Muscle of back (tissue), 11 donors: ENCODE results near the gene FBXL16. TPM values are rescaled to one million over a fixed set of nuclear protein-coding genes. Genes with fewer than 3 reads are reported as not detected.

Experiments used
- DNase-seq, 3 donors: peaks; one replicate each; pipeline versions ENCODE4 v3.0.0 to v3.0.0-alpha.2; 2013
- polyA plus RNA-seq, 10 donors: library from polyadenylated mRNA; unstranded; fragments of 120-200 nt; gene quantifications; one replicate each; pipeline ENCODE4 v1.2.1, GENCODE V29; 2013; ENCODE audit not compliant: insufficient read length in 10 of 10

The FBXL16 gene
- polyA plus RNA-seq, 10 donors, result 0.22 to 1.1 (median 0.44) TPM

- DNase-seq, result no peak
Measured at GRCh38 chr16:645852-646678, 59.5 kb downstream of the FBXL16 start.

DNA sequence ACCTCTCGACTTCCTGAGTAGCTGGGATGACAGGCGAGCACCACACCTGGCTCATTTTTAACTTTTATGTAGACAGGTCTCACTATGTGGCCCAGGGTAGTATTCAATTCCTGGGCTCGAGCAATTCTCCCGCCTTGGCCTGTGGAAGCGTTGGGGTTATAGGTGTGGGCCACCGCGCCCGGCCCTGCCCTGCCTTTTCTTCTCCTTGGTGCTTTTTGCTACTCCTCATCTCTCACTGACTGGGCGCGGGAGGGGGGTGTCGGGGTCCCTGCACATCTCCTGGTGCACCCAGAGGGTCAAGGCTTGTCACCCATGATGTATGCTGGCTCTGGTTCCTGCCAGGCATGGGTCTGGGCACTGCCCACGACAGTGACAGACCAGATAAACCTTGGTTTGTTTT is 61.0 kb downstream of the FBXL16 start:
- no peak for DNase-seq

DNA sequence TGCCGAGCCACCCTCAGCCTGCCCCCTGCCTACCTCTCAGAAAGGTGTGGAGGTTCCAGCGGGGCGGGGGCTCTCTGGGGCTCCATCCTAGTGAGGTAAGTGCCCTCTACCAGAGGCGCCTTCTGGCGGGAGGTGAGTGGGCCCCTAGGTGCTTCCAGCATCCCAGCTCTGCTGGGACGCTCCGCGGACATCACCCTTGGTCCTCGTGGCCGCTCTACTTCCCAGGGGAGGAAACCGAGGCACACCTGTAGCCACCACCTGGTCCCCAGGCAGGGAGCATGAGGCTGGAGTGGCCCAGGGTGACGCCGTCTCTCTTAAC is 62.6 kb downstream of the FBXL16 start:
- DNase-seq, result no peak

Other genes starting within 250 kb of the FBXL16 start
- 10 to 100 TPM; 14.3 to 30.0 (median 24.0) TPM for gene CAPN15, start 178.1 kb downstream of the FBXL16 start, polyA plus RNA-seq
- gene PRR35, start 145.4 kb downstream of the FBXL16 start, polyA plus RNA-seq, result under 1 TPM in 5 of 10 donors, not detected in 5; 0.09 to 0.25 (median 0.12) TPM
- gene NHLRC4, start 138.8 kb downstream of the FBXL16 start, polyA plus RNA-seq, result 1 to 10 TPM in 5 of 10 donors, under 1 TPM in 5; 0.77 to 1.5 (median 0.98) TPM
- gene PIGQ, start 135.8 kb downstream of the FBXL16 start, polyA plus RNA-seq, result 10 to 100 TPM; 12.5 to 25.3 (median 16.8) TPM
- 10 to 100 TPM in 8 of 10 donors, 1 to 10 TPM in 2; 8.9 to 15.7 (median 10.8) TPM for gene RAB40C, start 115.7 kb downstream of the FBXL16 start, polyA plus RNA-seq
- gene WFIKKN1, start 74.8 kb downstream of the FBXL16 start, polyA plus RNA-seq, result under 1 TPM; 0.18 to 0.79 (median 0.40) TPM
- 10 to 100 TPM; 28.0 to 61.3 (median 40.0) TPM for gene METTL26, start 69.5 kb downstream of the FBXL16 start, polyA plus RNA-seq
- 10 to 100 TPM in 4 of 10 donors, 1 to 10 TPM in 6; 8.0 to 12.5 (median 9.8) TPM for gene MCRIP2, start 64.0 kb downstream of the FBXL16 start, polyA plus RNA-seq
- 10 to 100 TPM; 10.7 to 26.2 (median 17.5) TPM for gene WDR90, start 56.4 kb downstream of the FBXL16 start, polyA plus RNA-seq
- 10 to 100 TPM; 34.3 to 74.1 (median 54.4) TPM for gene RHOT2, start 37.7 kb downstream of the FBXL16 start, polyA plus RNA-seq
- 1 to 10 TPM in 8 of 10 donors, under 1 TPM in 2; 0.85 to 1.8 (median 1.2) TPM for gene RHBDL1, start 30.1 kb downstream of the FBXL16 start, polyA plus RNA-seq
- gene STUB1, start 25.4 kb downstream of the FBXL16 start, polyA plus RNA-seq, result 100 to 1,000 TPM in 4 of 10 donors, 10 to 100 TPM in 6; 73.3 to 119 (median 98.5) TPM
- 10 to 100 TPM; 23.1 to 41.3 (median 29.5) TPM for gene JMJD8, start 21.5 kb downstream of the FBXL16 start, polyA plus RNA-seq
- gene WDR24, start 15.4 kb downstream of the FBXL16 start, polyA plus RNA-seq, result 1 to 10 TPM; 5.0 to 8.6 (median 7.1) TPM
- gene METRN, start 9.3 kb upstream of the FBXL16 start, polyA plus RNA-seq, result 10 to 100 TPM; 18.5 to 34.8 (median 27.3) TPM
- 10 to 100 TPM in 6 of 10 donors, 1 to 10 TPM in 4; 6.4 to 18.5 (median 12.9) TPM for gene ANTKMT, start 15.3 kb upstream of the FBXL16 start, polyA plus RNA-seq
- gene CCDC78, start 20.6 kb upstream of the FBXL16 start, polyA plus RNA-seq, result 1 to 10 TPM in 4 of 10 donors, under 1 TPM in 6; 0.59 to 2.1 (median 0.96) TPM
- 1 to 10 TPM; 1.3 to 6.8 (median 2.0) TPM for gene HAGHL, start 21.3 kb upstream of the FBXL16 start, polyA plus RNA-seq
- 10 to 100 TPM; 11.4 to 17.5 (median 15.0) TPM for gene CIAO3, start 35.2 kb upstream of the FBXL16 start, polyA plus RNA-seq
- gene MSLN, start 54.9 kb upstream of the FBXL16 start, polyA plus RNA-seq, result 1 to 10 TPM in 2 of 10 donors, under 1 TPM in 8; 0.28 to 3.8 (median 0.55) TPM
- 10 to 100 TPM in 2 of 10 donors, 1 to 10 TPM in 8; 6.8 to 13.7 (median 9.0) TPM for gene RPUSD1, start 82.6 kb upstream of the FBXL16 start, polyA plus RNA-seq
- gene CHTF18, start 82.8 kb upstream of the FBXL16 start, polyA plus RNA-seq, result 10 to 100 TPM in 9 of 10 donors, 1 to 10 TPM in 1; 9.3 to 20.5 (median 14.5) TPM
- under 1 TPM in 1 of 10 donors, not detected in 9; 0.16 TPM for gene GNG13, start 94.9 kb upstream of the FBXL16 start, polyA plus RNA-seq